OCI-LY7 (cell line): ENCODE measurements around the gene VPS54.

Experiments
- EZH2phosphoT487 ChIP-seq: fragments of 200-600 bp; sonication (generic); IDR thresholded peaks from 2 replicates; pipeline ENCODE4 v1.6.1; 2018; ENCODE audit warnings: low read depth, borderline replicate concordance, mild to moderate bottlenecking, mixed run types, antibody characterized with exemption, low read length, moderate library complexity, mixed read lengths
- TF ChIP-seq, protein P1 (sequence below): fragments of 200-600 bp; sonication (generic); conservative IDR thresholded peaks from 2 replicates; pipeline ENCODE4 v1.5.1; 2014; ENCODE audit warnings: mild to moderate bottlenecking, antibody characterized with exemption, low read length, moderate library complexity, mixed read lengths

DNA sequence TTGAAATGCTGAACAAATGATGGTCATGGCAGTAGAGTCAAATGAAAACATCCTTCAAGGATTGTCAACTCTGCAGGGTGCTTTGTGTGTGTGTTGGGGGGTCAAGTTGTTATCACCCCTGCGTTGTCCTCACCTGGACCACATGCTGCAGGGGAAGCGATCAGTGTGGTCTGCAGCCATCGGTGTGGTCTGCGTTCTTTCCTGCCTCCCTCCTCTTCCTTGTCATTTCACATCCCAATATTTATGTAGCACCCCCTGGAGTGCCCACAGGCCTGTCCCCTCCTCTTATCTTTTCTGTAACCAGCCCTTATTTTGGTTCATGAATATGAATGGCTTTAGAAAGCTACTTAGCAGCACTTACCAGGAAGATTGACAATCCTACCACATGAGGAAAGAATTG lies 138.6 kb downstream of the VPS54 start:
- TF ChIP-seq, protein P1, sequence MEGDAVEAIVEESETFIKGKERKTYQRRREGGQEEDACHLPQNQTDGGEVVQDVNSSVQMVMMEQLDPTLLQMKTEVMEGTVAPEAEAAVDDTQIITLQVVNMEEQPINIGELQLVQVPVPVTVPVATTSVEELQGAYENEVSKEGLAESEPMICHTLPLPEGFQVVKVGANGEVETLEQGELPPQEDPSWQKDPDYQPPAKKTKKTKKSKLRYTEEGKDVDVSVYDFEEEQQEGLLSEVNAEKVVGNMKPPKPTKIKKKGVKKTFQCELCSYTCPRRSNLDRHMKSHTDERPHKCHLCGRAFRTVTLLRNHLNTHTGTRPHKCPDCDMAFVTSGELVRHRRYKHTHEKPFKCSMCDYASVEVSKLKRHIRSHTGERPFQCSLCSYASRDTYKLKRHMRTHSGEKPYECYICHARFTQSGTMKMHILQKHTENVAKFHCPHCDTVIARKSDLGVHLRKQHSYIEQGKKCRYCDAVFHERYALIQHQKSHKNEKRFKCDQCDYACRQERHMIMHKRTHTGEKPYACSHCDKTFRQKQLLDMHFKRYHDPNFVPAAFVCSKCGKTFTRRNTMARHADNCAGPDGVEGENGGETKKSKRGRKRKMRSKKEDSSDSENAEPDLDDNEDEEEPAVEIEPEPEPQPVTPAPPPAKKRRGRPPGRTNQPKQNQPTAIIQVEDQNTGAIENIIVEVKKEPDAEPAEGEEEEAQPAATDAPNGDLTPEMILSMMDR = no peak
- TF ChIP-seq EZH2phosphoT487 = no peak
